Neural progenitor cell (in vitro differentiated cells): Measurements from ENCODE around the gene CACNA1C. TPM values are rescaled to one million over a fixed set of nuclear protein-coding genes. Genes with fewer than 3 reads are reported as not detected.

Experiments
- DNase-seq: peaks from one replicate; pipeline ENCODE4 v3.0.0-alpha.2; 2016; ENCODE audit warnings: low spot score
- H2AFZ ChIP-seq: fragments of 200-600 bp; sonication (generic); replicated peaks from 2 replicates; pipeline ENCODE4 v1.6.1; 2016; ENCODE audit warnings: antibody characterized with exemption
- H3F3A ChIP-seq: fragments of 200-600 bp; sonication (generic); 2 replicates; pipeline ENCODE4 v1.6.1; 2016; ENCODE audit warnings: antibody characterized with exemption, low read depth
- H3K27ac ChIP-seq: fragments of 200-600 bp; sonication (generic); 2 replicates; pipeline ENCODE4 v1.5.1; 2016; ENCODE audit warnings: mild to moderate bottlenecking
- H3K27me3 ChIP-seq: fragments of 200-600 bp; sonication (generic); 2 replicates; pipeline ENCODE4 v1.6.1; 2016; ENCODE audit warnings: mild to moderate bottlenecking, moderate library complexity
- H3K36me3 ChIP-seq: fragments of 200-600 bp; sonication (generic); 2 replicates; pipeline ENCODE4 v1.5.1; 2016
- H3K4me1 ChIP-seq: fragments of 200-600 bp; sonication (generic); 2 replicates; pipeline ENCODE4 v1.6.1; 2016; ENCODE audit warnings: mixed run types
- H3K4me2 ChIP-seq: fragments of 200-600 bp; sonication (generic); 2 replicates; pipeline ENCODE4 v1.6.1; 2016
- H3K4me3 ChIP-seq: fragments of 200-600 bp; sonication (generic); 2 replicates; pipeline ENCODE4 v1.5.1; 2016
- H3K79me2 ChIP-seq: fragments of 200-600 bp; sonication (generic); 2 replicates; pipeline ENCODE4 v1.6.1; 2016; ENCODE audit warnings: low read depth
- H3K9ac ChIP-seq: fragments of 200-600 bp; sonication (generic); 2 replicates; pipeline ENCODE4 v1.6.1; 2016
- H3K9me3 ChIP-seq: fragments of 200-600 bp; sonication (generic); 2 replicates; pipeline ENCODE4 v1.5.1; 2016; ENCODE audit warnings: low read depth
- H4K20me1 ChIP-seq: fragments of 200-600 bp; sonication (generic); 2 replicates; pipeline ENCODE4 v1.6.1; 2016; ENCODE audit warnings: low read depth
- H3K27ac Mint-ChIP-seq: 3 replicates; pipeline ENCODE4 v1.8.0; 2021; ENCODE audit warnings: mixed read lengths
- H3K27me3 Mint-ChIP-seq: 2 replicates; pipeline ENCODE4 v1.8.0; 2022; ENCODE audit warnings: low read depth, mild to moderate bottlenecking, inconsistent platforms, moderate library complexity, mixed read lengths; ENCODE audit not compliant: insufficient read depth
- H3K36me3 Mint-ChIP-seq: 3 replicates; pipeline ENCODE4 v1.8.0; 2021; ENCODE audit warnings: mixed read lengths
- H3K4me1 Mint-ChIP-seq: 3 replicates; pipeline ENCODE4 v1.8.0; 2021; ENCODE audit warnings: mixed read lengths
- H3K4me3 Mint-ChIP-seq: 3 replicates; pipeline ENCODE4 v1.8.0; 2021; ENCODE audit warnings: mild to moderate bottlenecking, moderate library complexity, mixed read lengths
- H3K9me3 Mint-ChIP-seq: 3 replicates; pipeline ENCODE4 v1.8.0; 2020; ENCODE audit warnings: mixed read lengths
- CTCF ChIP-seq: fragments of 200-600 bp; sonication (generic); IDR thresholded peaks from 2 replicates; pipeline ENCODE4 v1.5.1; 2017; ENCODE audit warnings: antibody characterized with exemption, mild to moderate bottlenecking
- EZH2 ChIP-seq: fragments of 200-600 bp; sonication (generic); IDR thresholded peaks from 2 replicates; pipeline ENCODE4 v1.6.1; 2017; ENCODE audit warnings: antibody characterized with exemption, mild to moderate bottlenecking, moderate library complexity
- EZH2phosphoT487 ChIP-seq: fragments of 200-600 bp; sonication (generic); IDR thresholded peaks from 2 replicates; pipeline ENCODE4 v1.6.1; 2017; ENCODE audit warnings: antibody characterized with exemption
- total RNA-seq: library from RNA; depleted of rRNA; stranded (reverse); fragments of >200 nt; gene quantifications from 2 replicates; pipeline ENCODE4 v1.2.3, GENCODE V29; 2015; ENCODE audit warnings: low replicate concordance

Gene CACNA1C
- total RNA-seq, 1 donor from 2014 or later, result 2.7 TPM

- Histone ChIP-seq H3K27me3 (no peaks in the 10 kb centered on the region), H3K9ac (no peak overlapping the region), H4K20me1 (no peaks in the 10 kb centered on the region), H3K4me2 (no peak overlapping the region), H3K27ac (no peak overlapping the region), H3K9me3 (no peaks in the 10 kb centered on the region), H2AFZ (no peak overlapping the region), H3K4me1 (no peaks in the 10 kb centered on the region), H3K36me3 (no peaks in the 10 kb centered on the region), H3F3A (no peaks in the 10 kb centered on the region), H3K4me3 (no peak overlapping the region), H3K79me2 (no peaks in the 10 kb centered on the region)
- TF ChIP-seq EZH2 (no peak), EZH2phosphoT487 (no peak), CTCF (no peak)
- Mint-ChIP-seq H3K4me3 (no peak overlapping the region), H3K9me3 (no peaks in the 10 kb centered on the region), H3K4me1 (peaks cover 13% of the 10 kb centered on the region), H3K36me3 (no peaks in the 10 kb centered on the region), H3K27ac (no peak overlapping the region), H3K27me3 (peaks cover 2% of the 10 kb centered on the region)
- no peak for DNase-seq
Measured at GRCh38 chr12:2343681-2344080, 290.9 kb downstream of the CACNA1C start.

GRCh38 chr12:2344476-2344875 lies 291.7 kb downstream of the CACNA1C start:
- Histone ChIP-seq H3K27me3 (no peaks in the 10 kb centered on the region), H3K79me2 (no peaks in the 10 kb centered on the region), H3K9ac (no peak overlapping the region), H3K4me3 (no peak overlapping the region), H3K27ac (no peak overlapping the region), H4K20me1 (no peaks in the 10 kb centered on the region), H3K4me2 (no peak overlapping the region), H2AFZ (no peak overlapping the region), H3F3A (no peaks in the 10 kb centered on the region), H3K36me3 (no peaks in the 10 kb centered on the region), H3K4me1 (no peaks in the 10 kb centered on the region), H3K9me3 (no peaks in the 10 kb centered on the region)
- Mint-ChIP-seq H3K4me1 (peaks cover 13% of the 10 kb centered on the region), H3K4me3 (no peak overlapping the region), H3K27ac (no peak overlapping the region), H3K27me3 (peaks cover 3% of the 10 kb centered on the region), H3K9me3 (no peaks in the 10 kb centered on the region), H3K36me3 (no peaks in the 10 kb centered on the region)
- TF ChIP-seq EZH2 (no peak), EZH2phosphoT487 (no peak), CTCF (no peak)
- DNase-seq, result no peak

DNA sequence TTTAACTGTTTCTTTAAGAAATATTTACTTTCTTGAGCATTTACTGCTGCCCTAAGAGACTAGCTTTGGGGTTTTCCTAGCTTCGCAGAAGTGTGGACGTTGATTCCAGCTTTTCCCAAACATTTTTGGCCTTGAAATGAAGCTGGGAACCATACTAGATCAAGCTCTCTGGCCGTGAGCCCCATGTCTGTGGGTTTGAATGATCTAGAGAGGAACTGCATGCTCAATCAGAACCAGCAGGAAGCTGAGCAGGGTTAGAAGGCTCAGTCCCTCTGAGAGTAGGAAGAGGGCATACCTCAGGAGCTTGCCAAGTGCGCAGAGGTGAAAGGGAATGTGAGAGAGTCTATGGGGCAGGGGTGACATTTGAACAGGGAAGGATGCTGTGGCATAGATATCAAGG lies 292.1 kb downstream of the CACNA1C start:
- Histone ChIP-seq H3F3A (no peaks in the 10 kb centered on the region), H3K9me3 (no peaks in the 10 kb centered on the region), H3K9ac (no peak overlapping the region), H3K4me2 (no peak overlapping the region), H3K27ac (no peak overlapping the region), H3K4me3 (no peak overlapping the region), H3K4me1 (no peaks in the 10 kb centered on the region), H2AFZ (no peak overlapping the region), H3K36me3 (no peaks in the 10 kb centered on the region), H3K27me3 (no peaks in the 10 kb centered on the region), H3K79me2 (no peaks in the 10 kb centered on the region), H4K20me1 (no peaks in the 10 kb centered on the region)
- no peaks in the 10 kb centered on the region for H3K36me3 Mint-ChIP-seq
- no peak overlapping the region for H3K27ac Mint-ChIP-seq
- TF ChIP-seq CTCF, result no peak
- TF ChIP-seq EZH2phosphoT487, result no peak
- TF ChIP-seq EZH2, result no peak
- no peak overlapping the region for H3K4me3 Mint-ChIP-seq
- peaks cover 13% of the 10 kb centered on the region for H3K4me1 Mint-ChIP-seq
- DNase-seq, result no peak
- no peaks in the 10 kb centered on the region for H3K9me3 Mint-ChIP-seq
- peaks cover 3% of the 10 kb centered on the region for H3K27me3 Mint-ChIP-seq
